H1 (cell line): Measurements from ENCODE around the gene DAAM1. TPM values are rescaled to one million over a fixed set of nuclear protein-coding genes. Genes with fewer than 3 reads are reported as not detected.

Source experiments
- CBX5 ChIP-seq: fragments of 300-800, 300-1000 bp; sonication (generic); IDR thresholded peaks from 2 replicates; pipeline ENCODE4 v1.7.1; 2016; ENCODE audit warnings: antibody characterized with exemption, low read length, low read depth
- CHD2 ChIP-seq: IDR thresholded peaks from 2 replicates; pipeline ENCODE4 v1.6.1; 2012; ENCODE audit warnings: low read length, improper control_type of control experiment
- YY1 ChIP-seq: IDR thresholded peaks from 2 replicates; pipeline ENCODE4 v1.6.1; 2011; ENCODE audit warnings: low read depth, mild to moderate bottlenecking, low read length
- polyA plus RNA-seq, 7 experiments: library from polyadenylated mRNA; depleted of rRNA in 3 of 7; stranded (reverse) in 5 of 7; unstranded in 2 of 7; fragments of >200 nt in 5 of 7; fragments of 200-250 nt in 2 of 7; gene quantifications; 1 replicate in 5 of 7; 2 replicates in 1 of 7; 4 replicates in 1 of 7; pipeline versions ENCODE4 v1.2.1 to v1.2.3, GENCODE V29; 2011 to 2013; ENCODE audit warnings: missing spikeins in 2 of 7, mixed read lengths in 2 of 7
- total RNA-seq: library from RNA; stranded (reverse); fragmentation: NEBNext Ultra II Directional; extraction: Animal tissue kit (Norgen Biotek cat#: 25700); gene quantifications from 2 replicates; pipeline ENCODE4 v1.2.1, GENCODE V29; 2021

DAAM1 gene
- total and polyA plus RNA-seq, 2 of the 8 experiments (the other 6 are each of a cell fraction or from before 2014, with no cell fraction given) = 5.0 to 44.9 TPM

GRCh38 chr14:59215757-59216156, 27.3 kb downstream of the DAAM1 start (continued):
- TF ChIP-seq CBX5 (no peak), CHD2 (no peak), YY1 (no peak)
